ENCODE measurements around the gene TRIM26.
A peak's percentile ranks its signal among the peaks of the same experiment; 100 is the strongest.

- TF ChIP-seq CTCF (IDR thresholded peaks at IDR 0.05), result peak; percentile 48 to 84 (median 71)
- TF ChIP-seq POLR2A (IDR thresholded peaks at IDR 0.05), result no peak
These were observed 6.0 kb upstream of the TRIM26 start for GRCh38 chr6:30219244-30219643.
